ENCODE measurements around the gene SLC17A2.

The SLC17A2 gene

GRCh38 chr6:25930532-25931410, at the start of gene SLC17A2:
Gene SLC17A2 (minus strand): TSS chr6:25930691. CDS start chr6:25925796, 4,895 bp downstream.
- no peak for DNase-seq

GRCh38 chr6:25975923-25976560, 45.6 kb upstream of the SLC17A2 start:
- DNase-seq, result no peak

- DNase-seq, result no peak
Measured at GRCh38 chr6:25973923-25974555, 43.5 kb upstream of the SLC17A2 start.

- DNase-seq, result no peak
Measured at GRCh38 chr6:25972902-25973301, 42.4 kb upstream of the SLC17A2 start.

GRCh38 chr6:25972128-25972527, 41.6 kb upstream of the SLC17A2 start:
- DNase-seq, result no peak

GRCh38 chr6:25971187-25971821, 40.8 kb upstream of the SLC17A2 start:
- DNase-seq, result no peak

GRCh38 chr6:25968769-25969168, 38.3 kb upstream of the SLC17A2 start:
- no peak for DNase-seq

- DNase-seq, result no peak
Measured at GRCh38 chr6:25966711-25967110, 36.2 kb upstream of the SLC17A2 start.

- DNase-seq, result no peak
Measured at GRCh38 chr6:25965058-25965457, 34.6 kb upstream of the SLC17A2 start.

GRCh38 chr6:25963426-25964123, 33.1 kb upstream of the SLC17A2 start:
- peak; percentile 39 for DNase-seq

GRCh38 chr6:25962149-25963127, 31.9 kb upstream of the SLC17A2 start, which contains the start of gene TRIM38:
Gene TRIM38 (plus strand): TSS chr6:25962802. CDS start chr6:25966523, 3,721 bp downstream.
- DNase-seq, result no peak

- no peak for DNase-seq
Measured at GRCh38 chr6:25961619-25962148, 31.2 kb upstream of the SLC17A2 start.

- DNase-seq, result no peak
Measured at GRCh38 chr6:25960734-25961133, 30.2 kb upstream of the SLC17A2 start.

GRCh38 chr6:25959890-25960536, 29.5 kb upstream of the SLC17A2 start:
- no peak for DNase-seq

- no peak for DNase-seq
Measured at GRCh38 chr6:25958700-25959162, 28.2 kb upstream of the SLC17A2 start.

GRCh38 chr6:25956226-25956625, 25.7 kb upstream of the SLC17A2 start:
- DNase-seq, result no peak

- DNase-seq, result no peak
Measured at GRCh38 chr6:25954756-25955155, 24.3 kb upstream of the SLC17A2 start.

- no peak for DNase-seq
Measured at GRCh38 chr6:25953733-25954132, 23.2 kb upstream of the SLC17A2 start.

GRCh38 chr6:25952535-25952934, 22.0 kb upstream of the SLC17A2 start:
- no peak for DNase-seq

- DNase-seq, result no peak
Measured at GRCh38 chr6:25951296-25952032, 21.0 kb upstream of the SLC17A2 start.
